Fibroblast of skin of right quadriceps (primary cell): ENCODE results near the gene HOXB6.

Source experiments
- DNase-seq: peaks from one replicate; pipeline ENCODE4 v3.0.0-alpha.2; 2013

HOXB6 gene

DNA sequence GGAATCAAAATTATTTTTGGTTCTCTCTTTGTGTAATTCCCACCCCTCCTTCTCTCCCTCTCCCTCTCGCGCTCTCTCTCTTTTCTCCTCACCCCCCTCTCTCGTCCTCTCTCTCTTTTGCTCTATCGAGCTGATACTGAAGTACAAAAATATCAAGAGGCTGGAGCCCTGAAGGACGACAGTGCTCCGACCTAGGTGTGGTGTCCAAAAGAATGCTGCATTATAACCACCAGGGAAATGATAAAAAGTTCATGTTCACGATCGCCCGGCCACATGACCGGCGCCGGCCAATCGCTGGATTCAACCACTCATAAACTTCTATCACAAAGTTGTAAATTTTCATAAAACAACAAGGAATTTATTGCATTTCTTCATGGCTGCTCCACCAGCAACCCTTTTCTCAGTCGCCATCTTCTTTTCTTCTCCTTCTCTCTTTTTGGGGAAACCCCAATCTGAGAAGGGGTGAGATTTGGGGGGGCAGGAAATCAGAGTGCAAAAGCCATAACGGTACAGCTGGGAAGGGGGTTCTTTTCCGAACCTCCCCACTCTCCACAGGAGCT is at the start of gene HOXB6:
Gene HOXB6 (minus strand): TSS at position 217 of the 560 bp plus-strand sequence. CDS start 6,836 bp downstream, outside the sequence.
- DNase-seq = peak; percentile 45

DNA sequence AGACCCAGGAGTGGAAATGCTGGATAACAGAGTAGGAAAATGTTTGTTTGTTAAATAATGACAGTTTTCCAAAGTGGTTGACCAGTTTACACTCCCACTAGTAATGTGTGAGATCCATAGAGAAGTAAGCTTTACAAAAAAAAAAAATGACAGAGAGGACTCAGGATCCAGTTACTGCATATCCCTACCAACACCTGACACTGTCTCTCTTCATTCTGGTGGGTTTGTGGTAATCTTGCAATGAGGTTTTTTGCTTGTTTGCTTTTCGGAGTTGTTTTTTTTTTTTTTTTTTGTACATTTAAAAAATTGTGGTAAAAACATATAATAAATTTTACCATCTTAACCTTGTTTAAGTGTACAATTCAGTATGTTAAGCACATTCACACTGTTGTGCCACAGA is 45.0 kb upstream of the HOXB6 start:
- DNase-seq = no peak

DNA sequence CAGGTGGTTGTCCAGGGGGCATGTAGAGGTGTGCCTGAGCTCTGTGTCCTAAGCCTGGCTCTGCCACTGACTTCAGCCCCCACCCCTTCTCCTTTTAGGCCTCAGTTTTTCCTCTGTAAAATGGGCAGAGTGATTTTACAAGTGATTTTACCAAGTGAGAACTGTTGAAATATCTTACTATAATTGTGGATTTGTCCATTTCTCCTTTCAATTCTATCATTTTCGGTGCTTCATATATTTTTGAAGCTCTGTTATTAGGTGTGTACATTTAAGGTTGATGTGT is 43.1 kb upstream of the HOXB6 start:
- no peak for DNase-seq

DNA sequence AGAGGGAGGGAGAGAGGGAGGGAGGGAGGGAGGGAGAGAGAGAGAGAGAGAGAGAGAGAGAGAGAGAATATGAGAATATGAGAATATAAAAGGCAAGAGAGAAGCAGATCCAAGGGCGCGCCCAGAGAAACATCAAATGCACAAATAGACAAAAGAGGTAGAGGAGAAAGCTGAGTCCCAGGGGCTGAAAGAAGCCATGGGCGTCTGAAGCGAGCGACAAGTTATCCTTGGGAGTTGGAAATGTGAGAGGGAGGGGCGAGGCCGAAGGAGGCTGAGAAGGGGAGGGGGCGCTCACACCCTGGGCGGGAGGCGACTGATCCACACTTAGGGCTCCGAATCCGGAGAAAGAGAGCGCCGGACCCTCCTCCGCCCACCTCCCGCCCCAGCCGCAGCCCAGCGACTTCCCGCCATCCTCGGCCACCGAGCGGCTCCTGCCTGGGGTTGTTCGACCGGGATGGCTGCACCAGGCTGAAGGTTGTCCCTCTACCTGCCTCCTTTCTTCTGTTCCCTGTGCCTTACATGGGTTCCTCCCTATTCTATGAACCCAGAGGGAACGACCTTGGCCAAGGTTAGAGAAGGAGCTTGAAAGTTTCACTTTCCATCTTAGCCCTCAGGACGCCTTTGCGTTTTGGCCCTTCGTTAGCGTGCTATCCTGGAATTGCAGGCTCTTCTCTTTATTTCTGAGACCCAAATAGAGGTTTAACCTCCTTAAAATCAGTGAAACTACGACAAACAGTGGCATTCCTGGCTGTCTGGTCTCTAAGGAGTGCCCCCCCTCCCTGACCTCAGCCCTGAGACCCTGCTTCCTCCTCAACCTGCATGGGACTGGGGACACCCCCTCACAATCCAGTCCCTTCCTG is 42.5 kb upstream of the HOXB6 start:
- no peak for DNase-seq

DNA sequence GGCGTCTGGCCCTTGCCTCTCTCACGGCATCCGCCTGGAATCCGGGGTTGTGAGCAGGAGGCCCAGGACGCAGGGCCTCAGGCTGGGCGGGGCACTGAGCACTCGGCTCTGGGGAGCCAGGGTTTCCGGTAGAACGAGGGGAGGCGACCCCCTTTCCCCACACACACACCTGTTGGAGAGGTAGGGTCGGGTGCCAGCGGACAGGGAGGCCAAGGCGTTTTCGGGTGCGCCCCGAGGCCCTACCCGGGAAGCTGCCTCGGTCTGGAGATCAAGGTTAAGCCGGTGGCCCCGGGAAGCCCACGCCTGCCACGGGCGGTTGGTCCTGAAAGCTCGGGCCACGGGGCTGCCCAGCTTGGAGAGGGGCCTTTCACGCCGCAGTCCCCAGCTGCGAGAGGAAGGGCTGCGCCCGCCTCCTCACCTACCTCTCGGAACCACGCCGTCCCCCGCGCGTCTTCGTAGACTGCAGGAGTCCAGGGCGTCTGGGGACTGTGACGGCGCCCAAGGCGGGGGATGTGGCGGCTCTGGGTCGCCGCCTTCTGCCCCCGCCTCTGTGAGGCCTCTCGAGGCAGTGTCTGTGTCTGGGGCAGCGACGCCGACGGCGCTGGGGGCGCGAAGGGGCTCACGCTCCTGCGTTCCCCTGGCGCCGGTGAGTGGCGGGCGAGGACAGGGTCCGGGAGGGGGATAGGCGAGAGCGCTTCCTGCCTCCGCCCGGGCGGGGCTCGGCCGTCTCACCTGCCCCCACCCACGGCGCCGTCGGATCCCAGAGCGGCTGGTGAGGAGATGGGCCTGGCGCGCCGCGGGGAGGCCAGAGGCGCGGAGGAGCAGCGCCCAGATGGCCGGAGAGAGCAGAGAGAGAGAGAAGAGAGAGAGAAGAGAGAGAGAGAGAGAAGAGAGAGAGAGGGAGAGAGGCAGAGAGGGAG is 41.7 kb upstream of the HOXB6 start:
- DNase-seq = no peak

DNA sequence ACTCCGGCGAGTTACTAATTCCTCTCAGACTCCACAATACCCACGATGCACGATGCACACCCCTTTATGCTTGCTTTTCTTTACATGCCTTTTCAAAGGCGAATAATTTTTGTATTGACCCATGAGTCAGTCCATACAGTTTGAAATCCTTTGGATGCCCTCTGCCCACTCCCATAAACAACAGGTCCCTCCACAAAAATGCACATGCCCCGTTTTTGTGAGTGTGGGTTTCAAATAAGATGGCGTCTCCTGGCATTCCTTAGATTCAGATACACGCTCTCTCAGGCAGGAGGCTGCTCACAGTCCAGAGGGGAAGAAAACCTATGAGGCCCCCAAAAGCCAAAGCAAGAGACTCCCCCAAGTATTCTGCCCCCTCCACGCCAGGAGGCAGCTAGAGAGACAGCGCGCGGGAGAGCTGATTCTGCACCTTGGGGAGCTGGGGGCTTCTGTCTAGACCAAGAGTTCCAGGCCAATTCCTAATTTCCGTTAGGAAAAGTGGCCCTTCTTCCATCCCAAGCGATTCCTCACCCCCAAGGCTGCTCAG is 40.9 kb upstream of the HOXB6 start:
- no peak for DNase-seq

DNA sequence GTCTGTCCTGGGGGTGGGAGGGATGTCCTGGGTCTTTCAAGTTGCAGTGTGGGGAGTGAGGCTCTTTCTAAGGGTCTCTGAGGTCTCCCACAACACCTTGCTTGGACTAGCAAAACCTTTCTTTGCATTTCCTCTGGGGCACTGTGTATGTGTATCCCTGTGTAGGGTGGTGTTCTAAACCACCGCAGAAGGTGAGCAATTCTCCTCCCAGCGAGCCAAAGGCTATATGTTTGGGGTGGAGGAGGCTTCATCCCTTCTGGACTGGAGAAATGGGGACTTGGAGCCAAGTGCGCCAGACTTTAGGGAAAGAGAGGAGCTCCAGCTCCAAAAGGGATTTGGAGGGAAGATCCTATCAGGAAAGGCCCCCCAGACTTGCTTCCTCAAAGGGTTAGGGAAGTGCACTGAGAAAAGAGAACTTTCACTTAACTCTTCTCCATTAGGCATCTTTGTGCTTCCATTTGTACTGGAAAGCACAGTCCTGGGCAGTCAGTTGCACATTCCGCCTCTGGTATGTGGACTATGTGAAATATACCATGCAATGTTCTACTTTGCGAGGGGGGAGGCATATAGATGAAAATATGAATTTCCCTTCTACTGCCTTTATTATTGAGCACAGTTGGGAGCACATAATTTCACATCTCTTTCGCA is 40.2 kb upstream of the HOXB6 start:
- DNase-seq = no peak

DNA sequence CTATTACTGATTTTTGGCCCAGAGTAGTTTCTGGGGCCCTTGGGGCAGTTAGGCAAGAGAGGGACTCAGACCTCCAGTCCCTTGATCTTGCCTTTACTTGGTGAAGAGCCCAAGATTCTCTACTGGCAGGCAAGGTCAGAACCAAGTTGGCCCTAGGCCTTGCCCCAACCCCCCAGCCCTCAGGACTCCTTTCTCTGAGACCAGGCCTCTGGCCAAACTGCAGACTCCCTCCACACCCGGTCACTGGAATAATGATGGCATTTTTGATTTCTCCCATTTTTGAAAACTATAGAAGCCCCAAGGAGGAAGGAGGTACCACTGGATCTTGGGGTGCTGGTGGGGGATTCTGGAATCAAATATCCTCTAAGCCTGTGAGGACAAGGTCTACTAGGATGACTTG is 39.4 kb upstream of the HOXB6 start:
- DNase-seq = no peak

DNA sequence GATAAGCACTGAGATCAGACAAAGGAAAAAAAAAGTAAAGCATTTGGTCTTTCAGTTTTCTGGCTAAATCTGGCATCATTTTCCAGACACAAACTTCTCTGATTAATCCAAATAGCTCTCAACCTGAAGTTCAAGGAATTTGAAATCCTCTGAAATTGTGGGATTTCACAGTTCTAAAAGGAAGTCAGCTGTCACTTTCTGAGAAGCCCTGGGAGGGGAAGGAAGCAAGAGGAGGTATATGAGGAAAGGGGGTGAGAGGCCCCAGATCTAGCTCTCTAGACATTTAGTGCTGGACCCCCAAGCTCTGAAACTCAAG is 38.9 kb upstream of the HOXB6 start:
- no peak for DNase-seq

DNA sequence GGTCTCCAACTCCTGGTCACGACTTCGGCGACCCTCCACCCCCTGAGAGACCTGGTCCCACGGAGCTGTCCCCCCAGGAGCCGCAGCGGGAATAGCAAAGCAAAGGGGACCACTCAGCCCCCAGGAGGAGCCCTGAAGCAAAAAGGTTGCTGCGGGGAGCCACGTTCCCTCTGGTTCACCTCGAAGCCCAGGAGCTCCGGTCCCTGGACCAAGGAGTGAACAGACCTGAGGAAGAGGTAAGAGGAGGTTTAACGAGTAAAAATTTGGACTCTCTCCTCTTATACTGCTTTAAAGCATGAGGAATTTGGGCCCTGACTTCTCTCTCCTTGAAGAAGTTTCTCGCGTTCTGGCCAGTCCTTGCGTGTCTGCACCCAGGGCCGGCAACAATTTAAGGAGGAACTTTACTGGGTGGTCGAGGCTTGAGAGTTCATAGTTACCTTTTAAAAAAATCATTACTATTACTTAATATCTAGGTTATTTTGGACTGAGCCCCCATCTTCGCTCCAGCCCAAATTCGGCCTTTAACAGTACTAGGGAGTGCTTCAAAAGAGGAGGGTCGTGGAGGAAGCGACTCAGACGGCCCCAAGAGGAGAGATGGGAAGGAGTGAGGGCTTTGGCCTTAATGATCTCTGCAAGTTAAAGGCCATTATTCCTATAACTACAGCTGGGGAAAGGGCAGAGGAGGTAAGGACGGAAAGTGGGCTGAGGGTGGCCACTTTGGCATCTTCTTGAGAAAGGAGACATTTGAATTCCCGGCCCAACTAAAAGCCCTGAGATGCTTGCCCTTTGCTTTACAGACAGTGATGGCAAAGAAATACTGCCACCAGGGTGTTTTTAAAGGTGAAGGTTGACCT is 38.3 kb upstream of the HOXB6 start:
- no peak for DNase-seq

DNA sequence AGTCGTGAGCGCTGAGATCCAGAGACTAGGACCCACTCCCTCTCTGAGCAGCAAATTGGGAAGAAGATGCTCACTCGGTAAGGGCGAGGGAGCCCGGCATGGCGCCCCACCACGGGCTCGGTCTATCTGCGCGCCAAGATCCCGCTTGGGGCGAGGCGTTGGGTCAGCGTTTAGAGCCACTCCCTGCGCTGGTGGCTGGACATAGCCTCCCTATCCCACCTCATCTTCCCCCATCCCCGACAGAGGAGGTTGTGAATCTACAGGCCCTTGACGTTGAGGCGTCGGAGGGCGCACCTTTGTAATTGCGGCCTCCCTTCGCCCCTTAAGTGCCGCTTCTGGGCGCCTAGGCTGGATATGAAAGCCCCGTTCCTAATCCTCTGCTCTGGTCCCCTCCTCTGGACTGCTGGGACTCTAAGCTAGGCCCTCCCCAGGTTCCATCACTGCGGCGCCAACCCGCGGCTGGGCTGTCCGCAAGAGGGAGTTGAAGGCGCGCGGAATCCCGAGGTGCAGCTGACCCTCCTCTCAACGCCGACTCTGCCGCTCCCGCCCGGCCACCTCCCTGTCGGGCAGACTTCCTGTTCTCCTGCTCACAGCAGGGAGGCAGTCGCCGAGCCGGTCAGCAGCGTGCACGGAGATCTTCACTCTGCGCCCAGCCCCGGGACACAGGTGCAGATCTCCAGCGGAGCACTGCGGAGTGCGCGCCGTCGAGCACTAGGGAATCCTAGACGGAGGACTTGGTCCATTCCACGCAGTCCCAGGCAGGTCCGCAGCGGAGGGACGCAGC is 37.5 kb upstream of the HOXB6 start:
- no peak for DNase-seq

DNA sequence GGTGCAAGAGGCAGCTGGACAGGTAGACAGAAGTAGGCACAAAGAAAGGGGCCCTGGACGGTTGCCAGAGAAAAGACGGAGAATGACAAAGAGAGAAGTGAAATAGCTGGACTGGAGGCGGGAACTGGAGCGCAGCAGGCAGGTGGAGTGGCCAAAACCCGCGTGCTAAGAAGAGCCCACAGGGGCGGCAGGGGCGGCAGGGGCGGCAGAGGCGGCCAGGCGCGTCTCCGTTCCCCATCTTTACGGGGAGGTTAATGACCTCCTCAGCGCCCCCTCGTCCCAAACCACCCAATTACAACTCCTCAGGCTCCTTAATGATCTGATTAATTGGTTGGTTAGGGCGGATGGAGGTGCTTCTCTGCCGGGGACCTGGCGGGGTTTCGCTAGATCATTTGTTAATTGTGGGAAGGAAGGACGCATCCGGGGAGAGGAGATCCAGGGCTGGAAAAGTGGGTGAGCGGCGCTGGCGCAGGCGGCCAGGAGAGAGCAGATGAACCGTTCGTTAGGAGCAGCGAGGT is 36.8 kb upstream of the HOXB6 start:
- no peak for DNase-seq

DNA sequence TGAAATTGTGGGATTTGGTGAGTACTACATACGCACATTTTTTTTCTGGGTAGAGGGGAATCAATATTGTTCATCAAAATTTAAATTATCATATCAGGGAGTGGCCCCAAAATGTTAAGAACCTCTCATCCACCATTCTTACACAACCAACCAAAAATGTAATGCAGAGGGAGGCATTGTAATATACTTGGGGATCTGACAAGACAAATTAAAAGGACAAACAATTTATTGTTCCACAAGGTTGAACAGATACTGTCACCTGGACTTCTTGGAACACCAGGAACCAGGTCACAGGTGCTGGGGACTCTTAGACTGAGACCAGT is 36.0 kb upstream of the HOXB6 start:
- DNase-seq = no peak

DNA sequence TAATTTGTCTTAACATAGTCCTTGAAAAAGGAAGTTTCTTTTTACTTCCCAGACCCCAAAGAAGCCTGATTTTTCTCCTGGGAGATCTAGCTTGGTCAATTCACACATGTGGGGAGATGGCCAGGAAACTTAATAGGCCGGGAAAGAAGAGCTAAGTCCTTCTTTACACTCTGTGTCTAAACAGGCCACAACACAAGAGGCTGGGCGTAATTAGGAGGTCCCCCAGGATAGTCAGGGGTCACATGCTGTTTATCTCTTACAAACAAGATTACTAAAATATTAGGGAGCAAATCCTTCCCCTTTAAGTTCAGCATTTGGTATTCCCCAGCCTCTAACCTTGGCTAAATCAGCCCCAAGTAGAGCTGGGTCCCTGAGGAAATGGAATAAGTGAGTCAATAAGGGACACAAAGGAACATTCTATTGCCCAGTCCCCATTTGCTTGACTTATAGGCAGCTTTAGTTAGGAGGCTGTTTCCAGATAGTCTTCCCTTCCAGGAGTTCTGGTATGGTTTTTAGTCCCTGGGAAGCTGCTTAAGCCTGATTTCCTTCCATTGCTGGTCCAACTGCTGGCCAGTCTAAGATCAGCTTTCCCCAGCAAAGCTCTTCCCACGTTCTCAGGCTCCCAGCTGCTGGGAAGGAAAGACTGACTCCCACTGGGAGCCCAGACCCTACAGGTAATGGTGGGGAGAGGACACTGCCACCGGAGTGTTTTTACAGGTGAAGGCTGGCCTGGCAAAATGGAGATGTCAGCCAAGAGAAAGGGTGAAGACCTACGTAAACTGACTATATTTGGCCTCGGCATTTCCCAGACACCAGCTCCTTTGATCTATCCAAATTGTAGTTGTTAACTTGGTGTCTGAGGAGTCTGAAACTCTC is 35.4 kb upstream of the HOXB6 start:
- DNase-seq = no peak

DNA sequence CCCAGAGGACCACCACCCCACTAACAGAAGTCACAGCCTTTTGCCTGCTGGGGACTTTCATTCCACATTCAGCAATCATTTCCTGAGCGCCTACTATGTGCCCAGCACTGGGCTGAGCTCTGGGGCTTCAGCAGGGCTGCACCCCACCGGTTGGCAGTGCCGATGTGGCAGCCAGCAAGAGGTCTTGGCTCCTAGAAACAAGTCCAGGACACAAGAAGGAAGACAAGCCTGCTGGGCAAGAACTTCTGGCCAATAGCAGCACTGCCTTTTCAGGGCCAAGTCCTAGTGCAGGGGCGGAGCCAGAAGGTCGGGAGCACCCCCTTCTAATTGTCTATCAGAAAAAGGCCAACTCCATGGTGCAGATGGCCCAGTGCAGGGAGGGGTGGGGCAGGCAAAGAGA is 34.4 kb upstream of the HOXB6 start:
- DNase-seq = no peak

DNA sequence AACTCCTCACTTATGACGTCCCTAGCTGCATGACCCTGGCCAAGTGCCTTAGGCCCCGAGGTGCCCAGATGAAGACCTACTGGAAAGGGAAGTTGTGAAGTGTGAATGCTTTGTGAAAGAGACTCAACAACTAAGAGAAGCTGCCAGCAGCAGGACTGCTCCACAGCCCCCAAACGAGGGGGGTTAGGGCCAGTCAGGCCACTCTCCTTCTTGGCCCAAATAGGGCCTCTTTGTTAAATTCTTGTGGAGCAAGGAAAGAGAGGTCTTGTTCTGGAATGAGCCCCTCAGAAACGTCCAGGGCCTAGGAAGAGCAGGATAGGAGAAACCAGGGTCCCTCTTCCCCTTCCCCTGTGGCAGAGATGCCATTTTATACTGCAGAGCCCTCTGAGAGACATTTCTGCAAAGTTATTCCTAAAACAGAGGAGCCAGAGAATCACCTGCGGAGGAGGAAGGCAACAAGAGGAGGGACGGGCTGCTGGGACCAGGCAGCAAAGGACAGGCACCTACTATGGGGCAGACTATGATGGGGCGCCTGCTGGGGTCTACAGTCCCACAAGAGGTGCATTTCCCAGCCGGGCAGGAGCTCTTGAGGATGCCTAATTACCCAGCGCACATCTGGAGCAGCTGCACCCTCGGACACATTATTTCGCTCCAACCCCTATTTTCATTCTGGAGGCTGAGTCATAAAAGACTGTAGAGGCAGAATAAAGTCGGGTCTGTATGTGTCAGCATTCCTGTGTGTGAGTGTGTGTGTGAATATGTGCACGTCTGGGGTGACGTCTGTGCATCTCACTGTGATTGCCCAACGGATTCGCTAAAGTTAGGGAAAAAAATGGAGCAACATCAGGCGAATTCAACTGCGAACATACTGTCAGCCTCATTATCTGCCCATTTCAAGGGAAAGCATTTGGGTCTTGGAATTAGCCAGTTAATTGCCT is 32.8 kb upstream of the HOXB6 start:
- DNase-seq = peak; percentile 88

DNA sequence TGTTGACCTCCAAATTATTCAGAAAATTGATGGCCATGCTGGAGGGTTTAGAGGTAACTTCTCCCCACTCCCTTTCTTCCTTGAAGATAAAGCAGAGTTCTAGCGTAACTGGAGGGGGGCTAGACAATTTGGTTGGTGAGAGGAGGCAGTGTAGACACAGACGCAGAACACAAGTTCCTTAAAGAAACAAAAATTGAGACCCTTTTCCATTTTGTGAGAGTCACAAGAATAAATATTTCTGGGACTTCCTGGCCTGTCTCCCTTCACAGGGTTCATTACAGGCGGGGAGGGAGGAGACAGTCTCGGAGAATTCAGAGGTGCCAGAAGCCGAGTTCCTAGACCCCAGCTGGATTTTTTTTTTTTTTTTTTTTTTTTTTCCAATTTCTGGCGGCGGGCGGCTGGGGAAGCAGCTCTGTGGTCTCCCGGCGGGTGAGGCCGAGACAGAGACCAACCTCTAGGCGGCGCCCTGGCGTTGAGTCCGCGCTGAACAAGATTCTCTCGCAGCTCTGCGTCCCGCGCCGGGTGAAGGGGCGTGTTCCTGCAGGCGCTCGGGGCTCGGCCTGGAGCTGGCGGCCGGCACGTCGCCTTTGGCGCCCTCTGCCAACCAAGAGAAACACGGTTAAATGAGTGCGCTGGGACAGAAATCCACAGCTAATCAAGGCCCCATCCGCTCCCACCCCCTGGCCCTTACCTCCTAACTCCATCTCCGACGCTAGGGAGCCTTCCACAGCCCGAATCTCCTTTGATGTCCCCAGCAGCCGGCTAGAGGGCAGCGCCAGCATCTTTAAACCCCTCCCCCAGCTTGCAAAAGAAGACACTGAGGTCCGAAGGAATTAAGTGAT is 31.6 kb upstream of the HOXB6 start:
- peak; percentile 61 for DNase-seq
